ENCODE measurements around the gene PTPRQ.

PTPRQ gene

GRCh38 chr12:80721326-80721725 is 277.3 kb downstream of the PTPRQ start:
- TF ChIP-seq MAX (IDR thresholded peaks at IDR 0.05; ENCODE audit: low read depth, low read length) (no peak), MYC (IDR thresholded peaks at IDR 0.05; ENCODE audit: low read depth, low read length) (no peak), CTCF (IDR thresholded peaks at IDR 0.05; ENCODE audit: low read depth, low read length) (no peak), POLR2A (IDR thresholded peaks at IDR 0.05; ENCODE audit: extremely low read depth, insufficient read length) (no peak)
- no peak overlapping the region for H3K4me3 ChIP-seq (ENCODE audit: low read depth, low read length)
- no peak for DNase-seq (ENCODE audit: low read depth)
